Erythroblast (primary cell): ENCODE results near the gene TBCE.
"Not testable (repeated sequence)": the region's sequence is repeated elsewhere in the genome, so short reads cannot be mapped to it uniquely, and the experiment has no call there.

Experiments used
- GATA1 ChIP-seq: IDR thresholded peaks from 2 replicates; pipeline ENCODE4 v1.6.1; 2011; ENCODE audit warnings: low read depth, mild to moderate bottlenecking, control low read depth, low read length, moderate library complexity
- POLR2A ChIP-seq: IDR thresholded peaks from 2 replicates; pipeline ENCODE4 v1.6.1; 2011; ENCODE audit warnings: mild to moderate bottlenecking, low read length

DNA sequence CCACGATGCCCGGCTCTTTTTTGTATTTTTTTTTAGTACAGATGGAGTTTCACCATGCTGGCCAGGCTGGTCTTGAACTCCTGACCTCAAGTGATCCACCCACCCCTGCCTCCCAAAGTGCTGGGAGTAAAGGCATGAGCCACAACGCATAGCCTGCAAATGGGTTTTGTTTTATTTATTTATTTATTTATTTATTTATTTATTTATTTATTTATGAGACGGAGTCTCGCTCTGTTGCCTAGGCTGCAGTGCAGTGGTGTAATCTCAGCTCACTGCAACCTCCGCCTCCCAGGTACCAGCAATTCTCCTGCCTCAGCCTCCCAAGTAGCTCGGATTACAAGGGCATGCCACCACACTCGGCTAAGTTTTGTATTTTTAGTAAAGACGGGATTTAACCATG is 3.0 kb upstream of the TBCE start:
- TF ChIP-seq POLR2A, GATA1: not testable (repeated sequence)
